GM18861 (cell line): ENCODE data around the gene ZFAND5.

Experiments used
- ATAC-seq: cut with Tn5 transposase; IDR thresholded peaks from one replicate; pipeline ENCODE4 v1.9.1; 2021; ENCODE audit not compliant: unreplicated experiment

The ZFAND5 gene

GRCh38 chr9:72364679-72365524, at the start of gene ZFAND5:
Gene ZFAND5, minus strand, starts transcription at chr9:72365208. Its CDS starts 4,430 bp downstream, at chr9:72360778.
- peak; percentile 67 for ATAC-seq

- no peak for ATAC-seq
Observed at GRCh38 chr9:72412483-72413040, 47.6 kb upstream of the ZFAND5 start.

- ATAC-seq: no peak
Observed at GRCh38 chr9:72410214-72410613, 45.2 kb upstream of the ZFAND5 start.

GRCh38 chr9:72407114-72407513, 42.1 kb upstream of the ZFAND5 start:
- ATAC-seq: no peak

- ATAC-seq: no peak
Observed at GRCh38 chr9:72402744-72403143, 37.7 kb upstream of the ZFAND5 start.

- ATAC-seq: no peak
Observed at GRCh38 chr9:72401396-72401795, 36.4 kb upstream of the ZFAND5 start.

- ATAC-seq: no peak
Observed at GRCh38 chr9:72400866-72401265, 35.9 kb upstream of the ZFAND5 start.

- no peak for ATAC-seq
Observed at GRCh38 chr9:72399391-72399790, 34.4 kb upstream of the ZFAND5 start.

GRCh38 chr9:72396247-72397091, 31.5 kb upstream of the ZFAND5 start:
- no peak for ATAC-seq

- no peak for ATAC-seq
Observed at GRCh38 chr9:72394066-72394465, 29.1 kb upstream of the ZFAND5 start.

- ATAC-seq: no peak
Observed at GRCh38 chr9:72390907-72391306, 25.9 kb upstream of the ZFAND5 start.

- no peak for ATAC-seq
Observed at GRCh38 chr9:72386186-72386585, 21.2 kb upstream of the ZFAND5 start.

GRCh38 chr9:72384710-72385485, 19.9 kb upstream of the ZFAND5 start:
- no peak for ATAC-seq

- no peak for ATAC-seq
Observed at GRCh38 chr9:72383978-72384709, 19.1 kb upstream of the ZFAND5 start.

GRCh38 chr9:72382405-72382804, 17.4 kb upstream of the ZFAND5 start:
- ATAC-seq: no peak

- no peak for ATAC-seq
Observed at GRCh38 chr9:72377041-72377440, 12.0 kb upstream of the ZFAND5 start.

GRCh38 chr9:72371151-72371550, 6.1 kb upstream of the ZFAND5 start:
- ATAC-seq: no peak

GRCh38 chr9:72365525-72366256, 683 bp upstream of the ZFAND5 start:
- peak; percentile 23 for ATAC-seq

- peak; percentile 24 for ATAC-seq
Observed at GRCh38 chr9:72363908-72364678, 915 bp downstream of the ZFAND5 start.
